Fibroblast of skin of abdomen (primary cell): ENCODE data around the gene GPR78.
A peak's percentile ranks its signal among the peaks of the same experiment; 100 is the strongest.

Experiments
- DNase-seq: peaks from one replicate; pipeline ENCODE4 v3.0.0-alpha.2; 2013

Gene GPR78

GRCh38 chr4:8587469-8588195, 7.4 kb downstream of the GPR78 start:
- DNase-seq: no peak

DNA sequence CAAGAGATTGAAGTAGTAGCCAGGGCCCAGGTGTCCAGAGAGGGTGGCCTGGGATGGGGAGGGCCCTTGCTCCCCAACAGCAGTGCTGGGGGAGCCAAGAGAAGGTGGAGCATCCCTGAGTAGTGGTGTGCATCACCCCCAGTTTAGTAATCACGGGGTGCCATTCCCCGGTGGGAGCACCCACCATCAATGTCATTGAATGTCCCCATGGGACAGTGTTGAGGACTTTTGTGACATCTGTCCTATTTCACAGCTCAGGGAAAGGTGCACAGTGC, 7.9 kb downstream of the GPR78 start:
- DNase-seq: no peak

GRCh38 chr4:8589336-8589735, 9.1 kb downstream of the GPR78 start:
- DNase-seq: no peak

DNA sequence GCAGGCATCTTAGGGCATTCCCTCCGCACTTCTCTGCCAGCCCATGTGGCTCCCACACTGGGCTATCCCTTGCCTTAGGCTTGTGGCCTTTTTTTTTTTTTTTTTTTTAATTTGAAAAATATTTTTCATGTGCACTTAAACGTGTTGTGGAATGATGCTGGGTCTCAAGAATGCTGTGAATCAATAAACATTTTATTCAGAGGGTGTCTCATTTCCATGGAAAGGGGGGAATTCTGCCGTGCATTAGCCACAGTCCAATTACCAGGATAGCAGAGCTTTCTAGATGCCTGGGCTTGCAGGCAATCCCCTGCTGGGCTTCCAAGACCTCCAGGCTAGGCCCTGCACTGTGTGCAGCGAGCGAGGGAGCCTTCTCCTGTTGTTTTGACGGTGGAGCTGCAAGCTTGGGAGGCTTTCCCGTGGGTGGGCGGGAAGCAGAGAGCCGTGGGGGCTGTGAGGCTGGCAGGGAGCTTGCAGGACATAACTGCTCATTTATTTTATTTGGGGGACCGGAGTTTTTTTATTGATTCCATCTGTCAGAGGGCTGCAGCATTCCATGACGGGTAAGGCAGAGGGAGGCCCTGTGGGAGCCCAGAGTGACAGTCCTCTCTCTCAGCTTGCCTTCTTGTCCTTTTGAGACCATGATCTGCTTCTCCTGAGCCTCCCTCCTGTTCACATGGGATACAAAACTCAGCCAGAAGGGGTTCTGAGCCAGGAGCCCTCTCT, 9.8 kb downstream of the GPR78 start:
- DNase-seq: peak; percentile 53

DNA sequence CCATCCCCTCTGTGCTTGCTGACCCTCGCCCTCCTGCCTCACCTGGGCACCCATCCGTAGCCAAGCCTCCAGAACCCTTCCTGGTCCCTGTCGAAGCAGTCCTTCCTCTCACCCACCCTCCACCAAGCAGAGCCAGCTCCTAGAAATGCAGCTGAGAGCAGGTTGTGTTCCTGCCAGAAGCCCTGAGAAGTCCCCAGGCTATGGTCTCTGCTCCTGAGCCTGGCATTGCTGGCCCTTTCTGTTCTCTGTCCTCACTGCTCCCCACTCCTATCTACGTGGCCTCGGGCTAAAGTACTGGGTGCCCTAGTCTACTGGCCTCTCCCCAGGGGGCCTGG, 10.3 kb downstream of the GPR78 start:
- no peak for DNase-seq

GRCh38 chr4:8591114-8591513, 10.9 kb downstream of the GPR78 start:
- no peak for DNase-seq

- DNase-seq: no peak
Measured at GRCh38 chr4:8591626-8592365, 11.6 kb downstream of the GPR78 start.

DNA sequence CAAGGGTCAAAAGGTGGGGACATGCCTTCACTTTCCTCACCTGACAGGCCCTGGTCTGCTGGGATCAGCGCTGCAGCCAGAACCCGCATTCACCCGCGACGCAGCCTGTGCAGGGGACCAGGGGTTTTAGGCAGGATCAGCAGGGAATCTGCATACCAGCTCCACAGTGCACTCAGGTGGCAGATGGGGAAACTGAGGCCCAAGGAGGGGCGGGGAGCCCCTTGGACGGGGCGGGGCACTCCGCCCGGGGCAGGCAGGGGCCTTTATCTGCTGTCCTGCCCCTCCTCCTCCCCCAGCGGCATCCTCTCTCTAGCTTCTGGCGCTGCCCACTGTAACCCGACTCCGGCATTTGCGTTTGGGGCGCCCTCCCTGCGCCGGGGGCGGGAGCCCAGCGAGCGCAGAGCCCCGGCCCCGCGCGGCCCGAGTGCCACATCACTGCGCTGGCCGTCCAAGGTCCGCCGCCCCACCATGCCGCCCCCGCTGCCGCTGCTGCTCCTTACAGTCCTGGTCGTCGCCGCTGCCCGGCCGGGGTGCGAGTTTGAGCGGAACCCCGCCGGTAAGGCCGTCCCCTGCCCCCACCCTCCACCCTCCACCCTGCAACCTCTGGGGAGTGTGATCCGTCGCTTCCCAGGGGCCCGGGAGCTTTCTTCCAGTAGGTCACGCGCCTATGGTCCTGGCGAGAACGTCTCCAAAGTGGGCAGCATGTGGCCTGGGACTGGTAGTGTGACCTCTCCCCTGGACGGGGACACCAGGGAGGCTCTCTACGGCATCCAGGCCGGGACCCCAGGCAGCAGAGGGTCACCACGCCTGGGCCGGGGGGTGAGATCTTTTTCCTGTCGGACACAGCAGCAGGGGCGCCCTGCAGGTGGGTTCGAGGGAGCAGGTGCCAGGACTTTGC, 12.4 kb downstream of the GPR78 start, which contains the start of gene CPZ:
Gene CPZ, plus strand, starts transcription at position 400 of the 898 bp plus-strand sequence. Its CDS starts 69 bp downstream, at position 469.
- DNase-seq: peak; percentile 29

- DNase-seq: no peak
Measured at GRCh38 chr4:8593264-8594096, 13.3 kb downstream of the GPR78 start.

- peak; percentile 56 for DNase-seq
Measured at GRCh38 chr4:8594097-8595038, 14.2 kb downstream of the GPR78 start.

- DNase-seq: no peak
Measured at GRCh38 chr4:8595237-8596087, 15.3 kb downstream of the GPR78 start.

DNA sequence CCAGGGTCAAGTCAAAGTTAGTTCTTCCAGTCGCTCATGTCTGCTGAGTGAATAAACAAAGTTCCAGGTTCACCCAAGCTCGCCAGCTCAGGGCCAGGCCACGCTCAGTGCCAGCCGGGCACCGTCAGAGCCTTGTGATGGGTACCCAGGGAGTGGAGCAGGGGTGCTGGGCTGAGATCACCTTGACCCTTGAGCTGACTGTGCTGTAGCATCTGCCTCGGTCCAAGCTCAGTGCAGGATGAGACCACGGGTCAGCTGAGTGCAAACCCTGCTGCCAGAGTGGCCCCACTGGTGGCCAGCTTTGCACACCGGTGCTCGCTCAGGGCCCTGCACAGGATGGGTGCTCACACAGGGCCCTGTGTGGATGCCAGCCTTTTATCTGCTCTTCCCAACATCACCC, 16.7 kb downstream of the GPR78 start:
- no peak for DNase-seq

DNA sequence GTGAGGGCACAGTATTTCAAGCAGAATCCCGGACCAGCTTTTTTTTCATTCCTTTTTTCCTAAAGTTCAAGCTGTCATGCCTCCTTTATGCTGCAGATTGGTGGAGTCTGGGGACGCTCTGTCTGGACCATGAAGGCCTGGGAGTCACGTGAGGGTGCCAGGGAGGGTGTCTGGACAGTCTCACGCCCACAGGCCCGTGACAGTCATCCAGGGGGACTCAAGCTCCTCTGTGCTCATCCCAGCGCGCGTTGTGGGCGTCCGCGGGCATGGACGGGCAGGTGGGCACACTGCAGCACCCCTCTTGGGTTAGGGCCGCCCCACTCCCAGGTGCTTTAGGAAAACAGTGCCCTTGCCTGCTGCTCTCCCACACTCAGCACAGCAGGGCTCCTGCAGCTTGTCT, 17.1 kb downstream of the GPR78 start:
- no peak for DNase-seq

- DNase-seq: no peak
Measured at GRCh38 chr4:8597791-8598190, 17.6 kb downstream of the GPR78 start.

- no peak for DNase-seq
Measured at GRCh38 chr4:8598391-8599090, 18.3 kb downstream of the GPR78 start.

DNA sequence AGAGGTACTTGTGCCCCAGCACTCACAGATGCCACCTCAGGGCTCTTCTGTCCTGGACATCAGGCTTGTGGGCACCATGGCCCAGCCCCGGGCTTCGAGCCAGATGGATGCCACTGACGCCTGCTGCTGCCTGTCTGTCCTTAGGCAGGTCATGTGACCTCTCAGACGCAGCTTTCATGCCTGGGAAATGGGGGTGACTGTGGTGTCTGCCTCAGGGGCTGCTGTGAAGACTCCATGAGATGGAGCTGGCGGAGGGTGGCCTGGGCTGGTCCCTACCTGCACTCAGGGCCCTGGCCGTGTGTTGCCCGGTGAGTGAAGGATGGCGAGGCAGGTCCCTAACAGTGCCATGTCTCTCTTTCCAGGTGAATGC, 18.9 kb downstream of the GPR78 start:
- no peak for DNase-seq

- peak; percentile 62 for DNase-seq
Measured at GRCh38 chr4:8599657-8600056, 19.5 kb downstream of the GPR78 start.

DNA sequence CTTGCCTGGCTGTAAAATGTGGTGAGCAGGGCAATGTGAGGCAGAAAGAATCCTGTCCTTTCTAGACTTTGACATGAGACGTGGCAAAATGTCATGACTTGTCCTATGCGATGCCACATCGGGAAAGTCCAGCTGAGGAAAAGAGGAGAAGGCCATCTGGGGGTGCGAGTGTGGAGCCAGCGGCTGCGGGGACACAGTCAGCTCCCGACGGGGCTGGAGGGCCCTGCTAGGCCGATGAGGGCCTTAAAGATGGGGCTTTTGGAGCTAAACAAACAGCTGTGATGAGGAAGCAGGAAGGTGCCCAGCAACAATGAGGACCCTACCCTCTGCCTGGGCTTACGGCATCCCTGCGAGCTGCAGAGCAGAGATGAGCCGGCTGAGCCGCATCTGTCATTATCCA, 20.1 kb downstream of the GPR78 start:
- DNase-seq: no peak

- no peak for DNase-seq
Measured at GRCh38 chr4:8600686-8601085, 20.5 kb downstream of the GPR78 start.
